PC-3 (cell line): ENCODE data around the gene CNP. TPM values are rescaled to one million over a fixed set of nuclear protein-coding genes. Genes with fewer than 3 reads are reported as not detected.

ENCODE experiments used
- ATAC-seq: fragments of 200-7000 bp; cut with Tn5 transposase; 2 replicates; pipeline ENCODE4 v1.9.1; 2020; ENCODE audit warnings: mild to moderate bottlenecking, moderate library complexity
- BruUV-seq: library from RNA; stranded (reverse); fragments of 400-500 nt; replicated peaks from 2 replicates; lab custom pipeline; 2021; lab: Mats Ljungman, UMichigan
- CTCF ChIA-PET: fragments of 300-600 bp; sonication (Branson Sonifier 250); formaldehyde crosslinking; loops from one replicate; lab custom pipeline; 2022; ENCODE audit warnings: antibody characterized with exemption; lab: Charles Lee
- POLR2A ChIA-PET: fragments of 300-600 bp; sonication (Branson Sonifier 250); formaldehyde crosslinking; loops from one replicate; lab custom pipeline; 2022; ENCODE audit warnings: antibody characterized with exemption; ENCODE audit not compliant: unreplicated experiment; lab: Charles Lee
- DNase-seq: peaks from one replicate; pipeline ENCODE4 v3.0.0-alpha.2; 2015
- H2AFZ ChIP-seq: fragments of 300-600 bp; sonication (generic); 2 replicates; pipeline ENCODE4 v1.6.0; 2016; ENCODE audit warnings: antibody characterized with exemption, low read length
- H3F3A ChIP-seq: fragments of 300-600 bp; sonication (generic); one replicate; pipeline ENCODE4 v1.6.0; 2017; ENCODE audit warnings: antibody characterized with exemption, low read length, control low read depth, mild to moderate bottlenecking; ENCODE audit not compliant: unreplicated experiment
- H3K27ac ChIP-seq: fragments of 300-600 bp; sonication (generic); 2 replicates; pipeline ENCODE4 v1.5.1; 2016; ENCODE audit warnings: mild to moderate bottlenecking, low read length
- H3K27me3 ChIP-seq: fragments of 300-600 bp; sonication (generic); 2 replicates; pipeline ENCODE4 v1.6.1; 2016; ENCODE audit warnings: low read length, mixed read lengths
- H3K36me3 ChIP-seq: fragments of 300-600 bp; sonication (generic); 2 replicates; pipeline ENCODE4 v1.6.1; 2016; ENCODE audit warnings: low read depth, mixed run types, low read length, mixed read lengths
- H3K4me1 ChIP-seq: fragments of 300-600 bp; sonication (generic); 2 replicates; pipeline ENCODE4 v1.5.1; 2016; ENCODE audit warnings: low read length; ENCODE audit not compliant: insufficient read depth
- H3K4me2 ChIP-seq: fragments of 300-600 bp; sonication (generic); 2 replicates; pipeline ENCODE4 v1.6.0; 2016; ENCODE audit warnings: low read length
- H3K4me3 ChIP-seq: fragments of 300-600 bp; sonication (generic); 2 replicates; pipeline ENCODE4 v1.5.1; 2016; ENCODE audit warnings: mild to moderate bottlenecking, low read length, mixed read lengths
- H3K79me2 ChIP-seq: fragments of 300-600 bp; sonication (generic); 2 replicates; pipeline ENCODE4 v1.6.1; 2017; ENCODE audit warnings: low read length, mixed read lengths
- H3K9ac ChIP-seq: fragments of 300-600 bp; sonication (generic); 2 replicates; pipeline ENCODE4 v1.6.0; 2016; ENCODE audit warnings: mild to moderate bottlenecking, low read length
- H3K9me2 ChIP-seq: fragments of 300-600 bp; sonication (generic); replicated peaks from 2 replicates; pipeline ENCODE4 v1.6.1; 2016; ENCODE audit warnings: mixed run types, low read length, mixed read lengths
- H3K9me3 ChIP-seq: fragments of 300-600 bp; sonication (generic); 2 replicates; pipeline ENCODE4 v1.6.1; 2016; ENCODE audit warnings: low read length, mixed read lengths
- H4K20me1 ChIP-seq: fragments of 300-600 bp; sonication (generic); 2 replicates; pipeline ENCODE4 v1.6.1; 2016; ENCODE audit warnings: low read length, mixed read lengths
- CTCF ChIP-seq: fragments of 300-600 bp; sonication (generic); conservative IDR thresholded peaks from 2 replicates; pipeline ENCODE4 v1.5.1; 2017; ENCODE audit warnings: antibody characterized with exemption, low read depth, mild to moderate bottlenecking, low read length
- EZH2 ChIP-seq: fragments of 300-600 bp; sonication (generic); IDR thresholded peaks from one replicate; pipeline ENCODE4 v1.6.1; 2017; ENCODE audit warnings: antibody characterized with exemption, mild to moderate bottlenecking, low read length; ENCODE audit not compliant: unreplicated experiment
- EZH2phosphoT487 ChIP-seq: fragments of 300-600 bp; sonication (generic); IDR thresholded peaks from 2 replicates; pipeline ENCODE4 v1.6.1; 2018; ENCODE audit warnings: mild to moderate bottlenecking, antibody characterized with exemption, low read length, borderline replicate concordance
- intact Hi-C: fragments of 100-400 bp; cut with micrococcal nuclease; formaldehyde crosslinking; loops from 2 replicates; pipeline ENCODE4 v1.9.0; 2023
- total RNA-seq: library from RNA; depleted of rRNA; stranded (reverse); fragments of >200 nt; gene quantifications from 2 replicates; pipeline ENCODE4 v1.2.3, GENCODE V29; 2014

CNP gene
- total RNA-seq, 1 experiment from 2014 or later: 91.6 TPM

GRCh38 chr17:41919165-41919817 is 47.3 kb upstream of the CNP start:
- intact Hi-C loops: no loop called here
- Histone ChIP-seq H3K4me3 (peak overlapping the region; percentile 93), H3K79me2 (peaks cover 45% of the 10 kb centered on the region), H2AFZ (peak overlapping the region; percentile 97), H3K27ac (peak overlapping the region; percentile 80), H3K9me2 (no peaks in the 10 kb centered on the region), H3K9ac (peak overlapping the region; percentile 78), H3K4me1 (peaks cover 34% of the 10 kb centered on the region), H3K4me2 (peak overlapping the region; percentile 94), H4K20me1 (peaks cover 25% of the 10 kb centered on the region), H3F3A (no peaks in the 10 kb centered on the region), H3K9me3 (no peaks in the 10 kb centered on the region), H3K36me3 (no peaks in the 10 kb centered on the region; the same call in 1 of the 2 replicates), H3K27me3 (no peaks in the 10 kb centered on the region)
- DNase-seq (peak; percentile 61), ATAC-seq (peak; percentile 69)
- BruUV-seq: TSS peak; percentile 46
- ChIA-PET CTCF (no interaction called here), POLR2A (interaction anchor here (0.6 kb wide), 1 partner anchor 9 kb away, joined by 3 read pairs; no protein-coding TSS in a partner anchor)
- TF ChIP-seq EZH2: no peak

- Histone ChIP-seq H3K36me3 (no peaks in the 10 kb centered on the region), H3K9me2 (no peaks in the 10 kb centered on the region), H4K20me1 (peaks cover 18% of the 10 kb centered on the region), H3K4me2 (peak overlapping the region; percentile 94), H3F3A (no peaks in the 10 kb centered on the region), H3K9ac (peak overlapping the region; percentile 78; the same call in 1 of the 2 replicates), H3K4me1 (peaks cover 28% of the 10 kb centered on the region), H2AFZ (peak overlapping the region; percentile 97; the same call in 1 of the 2 replicates), H3K79me2 (peaks cover 38% of the 10 kb centered on the region), H3K27ac (peak overlapping the region; percentile 80), H3K9me3 (no peaks in the 10 kb centered on the region), H3K27me3 (no peaks in the 10 kb centered on the region), H3K4me3 (peak overlapping the region; percentile 93; the same call in 1 of the 2 replicates)
- no TSS peak for BruUV-seq
- TF ChIP-seq EZH2 (no peak), CTCF (no peak), EZH2phosphoT487 (no peak)
- ChIA-PET CTCF (no interaction called here), POLR2A (interaction anchor here (0.6 kb wide), 1 partner anchor 8 kb away, joined by 3 read pairs; no protein-coding TSS in a partner anchor)
- peak; percentile 23 for DNase-seq
- ATAC-seq: no peak
- intact Hi-C loops: no loop called here
Observed at GRCh38 chr17:41919840-41920579, 46.6 kb upstream of the CNP start.

- no peak overlapping the region for H2AFZ ChIP-seq
- H4K20me1 ChIP-seq: peaks cover 13% of the 10 kb centered on the region; the same call in 1 of the 2 replicates
- POLR2A ChIA-PET: no interaction called here
- no peak overlapping the region for H3K27ac ChIP-seq
- peaks cover 32% of the 10 kb centered on the region for H3K79me2 ChIP-seq
- no peaks in the 10 kb centered on the region for H3K36me3 ChIP-seq
- H3K4me2 ChIP-seq: no peak overlapping the region
- no peaks in the 10 kb centered on the region for H3K9me3 ChIP-seq
- TF ChIP-seq CTCF (no peak), EZH2phosphoT487 (no peak), EZH2 (no peak)
- no peaks in the 10 kb centered on the region for H3K9me2 ChIP-seq
- H3K4me3 ChIP-seq: no peak overlapping the region
- H3K27me3 ChIP-seq: no peaks in the 10 kb centered on the region
- no TSS peak for BruUV-seq
- DNase-seq (no peak), ATAC-seq (no peak)
- peaks cover 24% of the 10 kb centered on the region for H3K4me1 ChIP-seq
- H3K9ac ChIP-seq: no peak overlapping the region
- CTCF ChIA-PET: no interaction called here
- no peaks in the 10 kb centered on the region for H3F3A ChIP-seq
- intact Hi-C loops: no loop called here
Observed at GRCh38 chr17:41920580-41920955, 46.0 kb upstream of the CNP start.
